Fibroblast of pulmonary artery (primary cell): ENCODE measurements around the gene ANKZF1.

Experiments
- DNase-seq: peaks from one replicate; pipeline ENCODE4 v3.0.0-alpha.2; 2010; ENCODE audit warnings: low read depth
- H3K4me3 ChIP-seq: replicated peaks from 2 replicates; pipeline ENCODE4 v1.5.1; 2011; ENCODE audit warnings: low read depth, mild to moderate bottlenecking, control low read depth, low read length, moderate library complexity
- CTCF ChIP-seq: IDR thresholded peaks from 2 replicates; pipeline ENCODE4 v1.5.1; 2011; ENCODE audit warnings: mild to moderate bottlenecking, control low read depth, low read length, inconsistent platforms; ENCODE audit errors: missing control alignments

ANKZF1 gene

GRCh38 chr2:219247678-219248642, 18.4 kb downstream of the ANKZF1 start:
- TF ChIP-seq CTCF = no peak
- H3K4me3 ChIP-seq = no peak overlapping the region
- no peak for DNase-seq

GRCh38 chr2:219248845-219249202, 19.2 kb downstream of the ANKZF1 start:
- TF ChIP-seq CTCF = no peak

GRCh38 chr2:219249203-219249980, 19.8 kb downstream of the ANKZF1 start:
- peak overlapping the region; percentile 17 for H3K4me3 ChIP-seq
- DNase-seq = peak; percentile 95
- TF ChIP-seq CTCF = no peak

More at GRCh38 chr2:219248845-219249202, 19.2 kb downstream of the ANKZF1 start:
- peak overlapping the region; percentile 17 for H3K4me3 ChIP-seq
- DNase-seq = no peak

GRCh38 chr2:219250049-219250781, 20.6 kb downstream of the ANKZF1 start:
- no peak overlapping the region for H3K4me3 ChIP-seq

GRCh38 chr2:219251656-219252055, 22.1 kb downstream of the ANKZF1 start:
- DNase-seq = no peak
- no peak for TF ChIP-seq CTCF
- no peak overlapping the region for H3K4me3 ChIP-seq

More at GRCh38 chr2:219250049-219250781, 20.6 kb downstream of the ANKZF1 start:
- DNase-seq = peak; percentile 27
- no peak for TF ChIP-seq CTCF

- no peak for DNase-seq
- TF ChIP-seq CTCF = no peak
- no peak overlapping the region for H3K4me3 ChIP-seq
Observed at GRCh38 chr2:219252084-219252483, 22.5 kb downstream of the ANKZF1 start.
